CD4-positive, alpha-beta T cell treated with Interleukin-6 at 100 ng/mL for 8 hours (primary cell): ENCODE results near the gene INSC.

Experiments
- DNase-seq: peaks from one replicate; pipeline ENCODE4 v3.0.0-alpha.2; 2020; ENCODE audit warnings: mixed read lengths, low spot score

The INSC gene

DNA sequence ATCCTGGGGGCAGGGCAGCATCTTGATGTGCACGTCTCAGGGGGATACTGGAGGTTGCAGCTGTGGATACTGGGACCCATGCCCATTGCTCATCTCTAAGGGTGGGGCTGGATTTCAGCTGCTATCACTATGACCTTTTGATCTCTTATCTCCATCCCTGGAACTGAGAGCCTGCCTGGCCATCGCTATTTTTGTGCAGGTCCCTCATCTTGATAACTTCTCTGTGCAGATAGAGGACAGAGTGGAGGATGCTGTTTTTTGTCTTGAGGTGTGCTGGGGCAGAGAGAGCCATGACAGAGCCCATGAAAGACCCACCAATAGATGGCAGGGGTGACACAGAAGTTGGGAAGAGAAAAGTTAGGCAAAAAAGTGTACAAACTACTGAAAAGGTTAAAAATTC, 5.1 kb upstream of the INSC start:
- no peak for DNase-seq

DNA sequence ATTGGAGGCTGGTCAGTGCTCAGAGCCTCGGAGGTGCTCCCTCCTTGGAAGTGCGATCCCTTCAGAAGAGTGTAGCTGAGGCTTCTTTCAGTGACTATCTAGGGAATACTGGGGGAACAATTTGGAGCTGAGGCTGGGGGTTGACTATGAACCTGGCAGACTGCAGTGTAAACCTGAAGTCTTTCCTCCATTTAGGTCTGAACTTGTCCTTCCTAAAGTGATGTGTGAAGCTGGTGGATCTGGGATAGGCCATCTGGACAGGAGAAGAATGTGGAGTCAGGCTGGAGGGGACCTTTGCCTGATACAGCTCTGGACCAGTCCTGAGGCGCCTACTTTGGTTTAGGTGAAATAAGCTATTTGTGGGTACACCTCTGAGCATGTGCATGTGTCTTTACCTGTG, 3.5 kb upstream of the INSC start:
- no peak for DNase-seq

DNA sequence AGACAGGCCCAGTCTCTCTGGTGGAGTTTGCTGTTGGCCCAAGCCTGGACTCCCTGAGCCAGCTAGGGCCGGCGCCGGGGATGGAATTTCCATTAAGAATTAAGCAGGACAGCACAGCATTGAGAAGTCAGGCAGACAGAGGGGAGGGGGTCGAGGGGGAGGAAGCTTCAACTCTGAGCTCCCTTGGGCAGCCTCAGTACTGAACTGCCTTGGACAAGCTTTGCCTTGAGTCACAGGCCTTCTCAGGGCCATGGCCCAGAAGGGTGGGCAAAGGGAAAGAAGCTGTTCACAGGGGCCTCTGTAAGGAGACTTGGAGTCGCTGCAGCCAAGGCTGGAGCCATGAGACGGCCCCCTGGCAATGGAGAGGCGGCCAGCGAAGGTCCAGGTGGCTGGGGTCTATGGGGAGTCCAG, 2.6 kb upstream of the INSC start:
- no peak for DNase-seq

DNA sequence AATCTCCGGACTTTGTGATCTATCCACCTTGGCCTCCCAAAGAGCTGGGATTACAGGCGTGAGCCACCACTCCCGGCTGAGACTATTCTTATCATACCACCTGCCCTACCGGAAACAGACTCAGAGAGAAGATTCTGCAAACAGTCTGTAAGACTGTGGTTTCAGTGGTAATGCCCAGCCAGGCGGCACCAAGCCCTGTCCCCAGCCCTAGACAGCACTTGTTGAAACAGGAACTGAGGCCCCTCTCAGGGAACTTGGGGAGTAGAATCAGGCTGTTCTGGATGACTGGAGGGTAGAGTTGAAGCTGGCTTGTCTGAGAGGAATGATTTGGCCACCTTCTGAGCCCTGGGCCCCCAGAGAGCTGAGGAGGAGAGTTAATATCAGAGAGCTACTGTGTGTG, 1.3 kb upstream of the INSC start:
- no peak for DNase-seq

DNA sequence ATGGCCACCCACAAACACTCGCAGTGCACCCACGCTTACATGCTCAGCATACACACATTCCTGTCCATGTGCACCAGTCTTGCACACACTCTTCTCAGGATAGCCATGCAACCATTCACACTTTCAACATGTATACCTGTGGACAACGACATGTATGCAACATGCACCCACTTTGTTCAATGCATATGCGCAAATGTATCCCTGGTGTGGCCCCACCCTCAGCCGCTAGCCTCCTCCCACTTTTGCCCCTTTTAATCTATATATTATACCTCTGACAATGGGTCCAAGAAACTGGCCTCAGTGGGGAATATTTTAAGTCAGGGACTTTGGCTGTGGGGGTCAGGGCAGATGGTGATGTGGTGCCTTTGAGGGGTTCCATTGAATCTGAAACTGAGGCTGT, 963 bp downstream of the INSC start:
- no peak for DNase-seq

DNA sequence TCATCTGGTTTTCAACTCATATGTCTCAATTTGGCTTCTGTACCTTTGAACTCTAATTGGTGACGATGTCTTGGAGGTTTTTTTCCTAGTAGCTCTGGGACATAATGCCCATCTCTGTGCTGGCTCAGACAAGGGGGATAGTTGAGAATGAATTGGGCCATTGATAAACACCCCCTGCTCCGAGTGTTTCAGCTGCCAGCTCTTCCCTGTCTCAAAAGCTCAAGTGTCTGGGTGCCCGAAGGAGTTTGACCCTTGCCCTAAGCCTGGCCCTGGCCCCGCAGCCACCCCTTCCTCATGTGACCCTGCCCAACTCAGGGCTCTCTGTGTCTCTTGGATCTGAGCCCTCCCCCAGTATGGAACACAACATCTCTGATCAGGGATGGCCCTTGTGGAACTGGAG, 3.0 kb downstream of the INSC start:
- no peak for DNase-seq

DNA sequence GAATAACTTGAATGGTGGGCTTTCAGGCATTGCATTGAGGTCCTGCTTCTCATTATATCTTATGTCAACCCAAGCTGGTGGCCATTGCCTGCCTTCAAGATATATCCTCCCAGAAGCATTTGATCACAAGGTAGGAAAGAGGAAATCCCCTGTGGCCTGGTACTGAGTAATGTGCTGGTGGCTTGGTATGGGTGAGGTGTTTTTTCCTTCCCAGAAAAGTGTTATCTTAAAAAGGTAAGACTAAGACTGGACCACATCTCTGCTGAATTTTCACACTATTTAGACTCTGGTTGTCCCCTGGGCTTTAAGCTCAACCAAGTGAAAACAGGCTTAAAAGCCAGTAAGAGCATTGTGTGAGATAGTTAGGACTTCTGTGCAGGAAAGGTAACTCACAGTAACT, 3.7 kb downstream of the INSC start:
- DNase-seq: no peak

DNA sequence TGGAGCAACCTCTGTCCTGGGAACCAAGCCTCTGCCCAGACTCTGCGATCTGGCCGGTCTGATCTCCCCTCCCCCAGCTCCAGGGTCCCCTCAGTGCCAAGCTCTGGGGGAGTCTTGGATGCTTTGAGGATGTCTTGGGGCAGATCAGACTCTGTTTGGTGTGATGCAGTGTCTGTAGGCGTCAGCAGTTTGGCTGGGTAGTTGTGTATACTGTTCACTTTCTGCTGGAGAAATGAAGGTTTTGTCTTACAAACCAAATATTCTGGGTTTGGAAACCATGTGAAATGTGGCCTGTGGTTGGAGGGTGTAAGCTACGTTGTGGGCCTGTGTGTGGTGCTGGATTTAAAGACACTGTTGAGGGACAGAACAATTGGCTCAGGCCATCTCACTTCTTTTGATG, 4.6 kb downstream of the INSC start:
- no peak for DNase-seq

DNA sequence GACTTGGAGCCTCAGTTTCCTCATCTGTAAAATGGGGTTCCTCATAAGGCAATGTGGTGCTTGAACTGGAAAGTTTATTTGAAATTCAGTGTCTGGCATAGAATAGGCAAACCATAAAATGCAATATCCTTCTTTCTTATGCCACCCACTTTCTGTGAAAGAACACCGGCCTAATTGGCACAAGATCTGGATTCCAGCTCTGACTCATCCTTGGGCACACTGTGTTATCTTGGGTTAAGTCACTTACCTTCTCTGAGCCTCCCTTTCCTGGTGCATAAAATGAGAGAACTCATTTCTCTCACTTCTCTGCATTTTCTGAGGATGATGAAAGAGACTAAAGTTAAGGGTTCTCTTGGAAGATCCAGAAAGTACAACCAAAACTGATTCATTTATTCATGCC, 5.1 kb downstream of the INSC start:
- no peak for DNase-seq

DNA sequence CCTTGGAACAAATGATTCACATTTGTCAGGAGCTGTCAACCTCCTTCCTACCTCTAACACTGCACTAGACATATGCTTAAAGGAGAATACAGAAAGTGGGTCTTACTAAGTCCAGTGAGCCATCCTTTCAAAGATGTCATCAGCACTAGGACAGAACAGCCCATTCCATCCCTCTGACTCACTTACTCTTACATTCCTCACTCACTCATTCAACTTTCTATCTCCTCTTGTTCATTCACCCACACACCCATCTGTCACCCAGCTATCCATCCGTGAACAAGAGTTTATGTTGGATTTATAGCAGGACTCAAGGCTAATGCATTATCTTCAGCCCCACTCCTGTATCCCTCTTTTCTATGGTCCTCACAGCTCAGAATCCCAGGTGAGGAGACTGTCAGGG, 9.1 kb downstream of the INSC start:
- DNase-seq: no peak

DNA sequence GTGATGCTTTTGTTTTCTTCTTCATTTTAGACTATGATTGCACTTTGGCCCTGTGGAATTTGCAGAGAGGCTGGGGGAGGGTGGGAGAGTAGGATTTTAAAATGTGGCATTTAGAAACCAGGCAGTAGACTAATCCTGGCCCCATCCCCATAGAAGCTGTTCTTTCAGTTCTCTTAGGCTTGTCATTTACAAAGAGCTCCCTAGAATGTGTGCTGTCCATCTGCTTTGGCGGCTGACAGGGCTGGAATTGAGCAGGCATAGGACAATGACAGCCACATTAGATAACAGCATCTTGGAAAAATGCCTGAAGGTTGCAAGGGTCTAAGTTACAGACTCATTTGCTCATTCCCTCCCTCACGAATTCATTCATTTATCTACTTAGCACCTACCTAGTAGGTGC, 9.8 kb downstream of the INSC start:
- no peak for DNase-seq

DNA sequence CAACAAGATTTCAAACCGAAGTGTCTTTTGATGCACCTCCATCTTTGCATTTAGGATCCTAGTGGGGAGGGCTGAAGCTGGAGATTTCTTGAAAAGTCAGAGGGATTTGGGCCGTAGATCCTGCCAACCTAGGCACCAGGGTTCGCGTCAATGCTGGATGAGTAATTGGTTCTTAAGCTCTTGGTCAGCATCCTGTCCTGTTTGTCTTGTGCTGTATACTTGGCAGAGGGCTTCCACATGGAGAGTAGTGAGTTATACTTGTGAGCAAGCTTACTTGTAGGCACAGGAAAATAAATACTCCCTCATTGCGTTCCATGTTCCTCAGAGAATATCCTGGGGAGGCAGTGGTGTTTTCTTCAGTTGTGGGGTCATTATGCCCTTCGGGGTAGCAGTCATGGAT, 12.6 kb downstream of the INSC start:
- DNase-seq: no peak

DNA sequence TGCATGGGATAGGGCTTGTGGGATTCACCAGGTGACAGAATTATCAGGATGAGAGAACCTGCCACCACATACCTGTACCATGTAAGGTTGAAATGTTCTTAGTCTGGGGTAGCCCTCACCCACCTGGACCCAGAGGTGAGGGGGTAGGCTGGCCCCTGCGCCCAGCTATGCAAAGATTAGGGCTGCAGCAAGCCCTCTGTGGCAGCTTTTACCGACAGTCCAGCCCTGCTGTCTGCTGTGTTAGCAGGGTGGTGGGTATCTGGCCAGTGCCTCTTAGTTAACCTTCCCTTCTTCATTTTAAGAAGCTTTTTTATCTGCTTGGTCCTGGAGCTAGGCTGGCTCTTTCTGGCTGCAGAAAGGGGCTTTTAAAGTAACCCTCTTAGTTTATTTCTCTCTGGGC, 13.9 kb downstream of the INSC start:
- DNase-seq: no peak

DNA sequence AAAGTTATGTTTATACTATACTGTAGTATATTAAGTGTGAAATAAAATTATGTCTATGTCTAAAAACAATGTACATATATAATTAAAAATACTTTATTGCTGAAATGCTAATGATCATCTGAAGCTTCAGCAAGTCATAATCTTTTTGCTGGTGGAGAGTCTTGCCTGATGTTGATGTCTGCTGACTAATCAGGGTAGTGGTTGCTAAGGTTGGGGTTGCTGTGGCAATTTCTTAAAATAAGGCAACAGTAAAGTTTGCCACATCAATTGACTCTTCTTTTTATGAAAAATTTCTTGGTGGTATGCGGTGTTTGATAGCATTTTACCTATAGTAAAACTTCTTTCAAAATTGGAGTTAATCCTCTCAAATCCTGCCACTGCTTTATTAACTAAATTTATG, 21.4 kb downstream of the INSC start:
- DNase-seq: no peak

DNA sequence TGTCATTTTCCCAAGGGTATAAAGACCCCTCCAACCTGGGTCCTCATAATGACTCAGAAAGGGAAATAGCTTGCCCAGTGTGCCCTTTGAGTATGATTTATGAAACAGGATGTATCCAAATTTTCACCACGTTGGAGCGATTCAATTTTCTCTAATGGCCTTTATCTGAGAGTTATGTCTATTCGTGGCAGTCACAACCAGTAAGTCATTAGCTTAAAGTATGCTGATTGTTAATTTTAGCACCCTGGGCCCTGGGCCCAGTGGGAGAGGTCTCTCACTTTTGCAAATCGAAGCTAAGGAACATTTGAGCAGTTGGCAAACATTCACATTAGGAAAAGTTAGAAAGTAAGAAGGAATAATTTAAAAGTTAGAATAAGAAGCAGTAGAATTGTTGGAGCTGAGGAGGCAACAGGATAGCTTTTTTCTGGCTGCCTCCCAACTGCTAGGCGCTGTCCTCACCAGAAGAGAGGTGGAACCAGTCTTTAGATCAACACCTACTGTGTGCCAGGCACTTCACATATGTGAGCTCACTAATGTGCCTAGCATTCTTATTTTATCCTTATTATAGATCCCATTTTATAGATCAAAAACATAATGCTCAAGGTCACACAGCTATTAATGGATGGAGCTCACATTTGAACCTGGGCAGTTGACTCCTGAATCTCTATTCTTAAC, 24.5 kb downstream of the INSC start:
- no peak for DNase-seq

DNA sequence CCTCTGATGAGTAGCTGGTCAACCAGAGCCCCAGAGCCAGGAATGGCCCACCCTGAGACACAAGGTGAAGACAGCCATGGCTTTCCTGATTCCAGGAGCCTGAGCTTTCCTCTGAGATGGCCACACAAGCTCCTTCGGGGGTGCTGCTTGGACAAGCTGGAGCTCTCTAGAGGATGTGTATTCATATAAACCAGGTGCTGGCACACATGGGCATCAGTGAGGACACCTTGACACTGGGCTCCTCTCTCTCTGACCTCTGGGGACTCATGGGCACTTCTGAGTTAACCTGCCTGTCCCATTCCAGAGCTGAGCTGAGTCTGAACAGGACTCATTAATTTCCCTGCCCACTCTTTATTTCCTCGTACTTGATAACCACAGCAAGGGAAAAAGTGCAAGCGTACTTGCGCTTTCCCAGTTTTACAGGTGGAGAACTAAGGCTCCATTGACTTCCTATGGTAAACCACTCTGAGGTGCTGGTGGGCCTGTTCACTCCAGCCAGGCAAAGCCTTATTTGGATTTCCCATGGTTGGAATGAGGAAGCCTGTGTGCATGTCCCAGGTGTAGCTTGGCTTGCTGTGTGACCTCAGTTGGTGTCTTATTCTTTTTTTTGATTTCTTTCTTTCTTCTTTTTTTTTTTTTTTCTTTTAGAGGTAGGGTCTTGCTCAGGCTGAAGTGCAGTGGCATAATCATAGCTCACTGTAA, 25.4 kb downstream of the INSC start:
- DNase-seq: no peak

DNA sequence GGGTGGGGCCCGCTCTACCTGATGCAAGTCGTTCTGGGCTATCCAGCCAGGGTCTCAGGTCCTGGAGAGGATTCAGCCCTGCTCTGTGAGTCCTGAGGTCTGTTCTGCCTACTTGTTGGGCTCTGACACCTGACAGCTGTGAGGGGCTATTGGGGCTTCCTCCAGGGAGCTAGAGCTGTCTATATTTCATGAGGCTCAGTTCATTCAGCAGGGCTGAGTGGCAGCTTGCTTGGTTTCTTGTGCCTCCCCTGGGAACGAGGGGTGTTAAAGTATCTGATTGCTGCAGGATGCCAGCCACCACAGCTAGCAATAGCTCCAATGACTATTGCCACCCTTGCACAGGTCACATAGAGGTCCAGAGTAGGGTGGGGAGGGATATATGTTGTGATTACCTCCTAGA, 26.7 kb downstream of the INSC start:
- no peak for DNase-seq

DNA sequence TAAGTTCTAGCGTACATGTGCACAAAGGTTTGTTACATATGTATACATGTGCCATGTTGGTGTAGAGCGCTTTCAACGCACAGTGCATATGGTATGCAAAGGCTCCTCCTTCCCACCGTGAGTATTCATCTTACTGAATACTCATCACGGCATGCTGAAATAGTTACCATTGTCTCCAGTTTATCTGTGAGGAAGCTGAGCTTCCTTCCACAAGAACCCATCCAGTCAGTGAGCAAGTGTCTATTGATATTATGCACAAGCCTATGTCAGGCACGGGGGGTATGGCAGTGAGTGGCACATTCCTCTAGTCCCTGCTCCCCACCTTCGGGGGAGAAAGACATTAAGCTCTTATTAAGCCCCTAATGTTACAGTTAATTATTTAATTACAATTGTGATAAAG, 28.1 kb downstream of the INSC start:
- no peak for DNase-seq

DNA sequence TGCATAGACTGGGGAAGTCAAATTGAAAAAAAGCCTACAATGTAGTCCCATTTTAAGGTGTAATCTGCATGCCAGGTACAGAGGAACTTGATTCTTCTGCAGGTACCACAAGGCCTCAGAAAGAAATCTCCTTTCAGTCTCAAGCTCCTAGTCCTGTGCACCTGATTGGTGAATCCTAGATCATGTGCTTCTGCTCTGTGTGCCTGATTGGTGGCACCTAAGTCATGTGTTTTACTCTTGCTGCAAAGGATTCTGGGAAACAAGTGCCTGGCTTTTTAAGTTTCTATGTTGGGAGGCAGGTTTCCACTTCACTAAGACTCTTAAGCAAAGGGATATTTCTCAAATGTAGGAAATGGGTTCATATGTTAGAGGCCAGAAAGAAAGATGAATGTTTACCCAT, 29.1 kb downstream of the INSC start:
- DNase-seq: no peak

DNA sequence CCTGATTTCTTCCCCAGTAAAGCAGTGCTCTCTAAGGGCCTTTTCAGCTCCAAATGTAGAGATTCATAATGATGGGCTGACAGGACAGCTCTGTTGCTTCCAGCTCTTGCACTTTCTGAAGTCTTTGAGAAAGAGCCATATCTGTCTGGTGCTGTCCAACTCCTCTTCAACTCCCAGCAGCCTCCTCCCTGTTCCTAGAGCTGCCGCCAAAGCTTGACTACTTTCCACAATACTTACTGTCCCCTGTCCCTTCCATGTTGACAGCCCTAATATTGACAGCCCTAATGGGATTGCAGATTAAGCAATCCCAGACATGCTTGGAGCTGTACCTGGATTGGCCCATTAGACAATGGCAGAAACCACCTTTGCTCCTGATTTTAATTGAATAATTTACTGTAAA, 29.6 kb downstream of the INSC start:
- DNase-seq: no peak

DNA sequence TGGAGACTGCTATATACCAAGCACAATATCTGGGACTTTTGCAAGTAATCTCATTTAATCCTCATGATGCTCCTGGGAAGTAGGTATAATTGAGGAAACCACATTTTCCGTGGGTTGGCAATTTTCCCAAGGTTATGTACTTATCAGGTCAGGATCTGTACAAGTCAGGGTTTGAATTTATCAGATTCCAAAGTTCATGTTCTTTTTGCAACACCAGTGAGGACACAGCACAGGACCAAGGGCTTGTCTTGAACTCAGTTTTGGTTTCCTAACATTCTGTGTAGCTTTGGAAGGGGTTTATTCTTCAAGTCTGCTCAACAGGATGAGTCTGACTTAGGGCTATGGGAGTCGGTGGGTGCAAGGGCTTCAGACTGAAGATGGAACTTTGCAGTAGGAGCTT, 30.4 kb downstream of the INSC start:
- DNase-seq: no peak

DNA sequence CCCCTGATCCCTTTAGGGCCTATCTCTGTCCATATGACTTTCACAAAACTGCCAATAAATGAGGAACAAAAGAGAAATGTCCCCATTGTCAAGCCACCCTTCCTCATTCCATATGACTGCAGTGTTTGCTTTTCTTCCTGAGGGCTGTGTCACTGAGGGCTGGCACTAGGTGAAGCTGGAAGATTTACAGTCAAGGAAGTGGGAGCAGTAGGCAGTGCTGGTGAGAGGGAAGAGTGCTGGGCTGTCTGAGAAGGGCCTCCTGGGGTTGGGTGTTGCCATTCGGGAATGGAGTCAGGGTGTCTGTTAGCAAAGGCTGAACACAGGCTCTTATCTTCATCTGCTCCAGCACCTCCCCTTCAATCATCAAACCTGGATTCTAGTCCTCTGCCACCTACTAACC, 30.9 kb downstream of the INSC start:
- no peak for DNase-seq

DNA sequence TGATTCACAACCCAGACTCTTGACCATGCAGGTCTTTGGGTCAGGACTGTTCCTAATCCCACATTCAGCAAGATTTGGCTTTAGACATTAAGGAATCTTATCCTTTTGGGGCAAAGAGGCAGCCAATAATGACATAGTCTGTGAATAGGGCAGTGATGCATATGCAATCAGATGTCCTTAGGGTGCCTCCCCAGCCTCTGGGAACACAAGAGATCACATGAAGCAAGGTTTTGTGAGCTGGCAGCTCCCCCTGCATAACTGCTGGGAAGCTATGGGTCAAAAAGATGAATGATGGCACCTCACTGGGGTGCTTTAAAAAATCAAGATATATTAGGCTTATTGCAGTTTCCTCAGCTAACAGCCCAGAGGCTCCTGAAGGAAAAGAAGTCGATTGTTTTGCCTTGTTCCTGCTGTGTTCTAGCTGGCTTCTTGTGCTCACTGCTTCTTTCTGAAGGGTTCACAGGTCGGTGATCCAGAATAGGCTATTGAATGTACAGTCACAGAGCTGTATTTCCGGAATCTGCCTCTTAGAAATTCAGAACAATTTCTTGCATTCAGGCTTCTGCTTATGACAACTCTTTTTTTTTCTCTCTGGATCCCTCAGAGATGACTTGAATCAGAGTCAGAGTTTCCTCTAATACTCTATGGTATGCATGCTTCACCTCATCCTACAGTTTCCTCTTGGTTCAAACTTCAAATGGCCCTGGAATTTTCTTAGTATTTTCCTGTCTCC, 31.7 kb downstream of the INSC start:
- no peak for DNase-seq

DNA sequence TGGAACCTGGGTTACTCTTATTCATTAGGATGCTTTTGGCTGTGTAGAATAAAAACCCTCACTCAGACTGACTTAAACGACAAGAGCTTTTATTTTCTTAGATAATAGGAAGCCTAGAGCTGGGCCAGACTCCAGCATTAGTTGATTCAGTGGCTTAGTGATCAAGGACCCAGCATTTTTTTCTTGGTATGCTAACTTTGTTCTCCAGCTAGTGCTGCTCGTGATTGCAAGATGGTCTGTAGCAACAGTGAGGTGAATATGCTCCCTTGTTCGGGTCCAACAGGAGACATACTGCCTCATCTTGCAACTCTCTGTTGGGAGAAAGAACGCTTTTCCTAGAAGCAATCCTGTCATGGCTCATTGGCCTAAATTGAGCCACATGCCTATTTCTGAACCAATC, 33.4 kb downstream of the INSC start:
- DNase-seq: no peak
